ENCODE measurements around the gene MBTPS1. TPM values are rescaled to one million over a fixed set of nuclear protein-coding genes. Genes with fewer than 3 reads are reported as not detected.

MBTPS1 gene
- total and polyA plus RNA-seq, 9 of the 15 experiments (the other 6 are each of a cell fraction or from before 2014, with no cell fraction given) = 2.8 to 57.6 (median 43.8) TPM

- peak; percentile 55 for TF ChIP-seq SMAD4 (CRISPR knock-in tag; conservative IDR thresholded peaks at IDR 0.05)
- TF ChIP-seq, protein P1, sequence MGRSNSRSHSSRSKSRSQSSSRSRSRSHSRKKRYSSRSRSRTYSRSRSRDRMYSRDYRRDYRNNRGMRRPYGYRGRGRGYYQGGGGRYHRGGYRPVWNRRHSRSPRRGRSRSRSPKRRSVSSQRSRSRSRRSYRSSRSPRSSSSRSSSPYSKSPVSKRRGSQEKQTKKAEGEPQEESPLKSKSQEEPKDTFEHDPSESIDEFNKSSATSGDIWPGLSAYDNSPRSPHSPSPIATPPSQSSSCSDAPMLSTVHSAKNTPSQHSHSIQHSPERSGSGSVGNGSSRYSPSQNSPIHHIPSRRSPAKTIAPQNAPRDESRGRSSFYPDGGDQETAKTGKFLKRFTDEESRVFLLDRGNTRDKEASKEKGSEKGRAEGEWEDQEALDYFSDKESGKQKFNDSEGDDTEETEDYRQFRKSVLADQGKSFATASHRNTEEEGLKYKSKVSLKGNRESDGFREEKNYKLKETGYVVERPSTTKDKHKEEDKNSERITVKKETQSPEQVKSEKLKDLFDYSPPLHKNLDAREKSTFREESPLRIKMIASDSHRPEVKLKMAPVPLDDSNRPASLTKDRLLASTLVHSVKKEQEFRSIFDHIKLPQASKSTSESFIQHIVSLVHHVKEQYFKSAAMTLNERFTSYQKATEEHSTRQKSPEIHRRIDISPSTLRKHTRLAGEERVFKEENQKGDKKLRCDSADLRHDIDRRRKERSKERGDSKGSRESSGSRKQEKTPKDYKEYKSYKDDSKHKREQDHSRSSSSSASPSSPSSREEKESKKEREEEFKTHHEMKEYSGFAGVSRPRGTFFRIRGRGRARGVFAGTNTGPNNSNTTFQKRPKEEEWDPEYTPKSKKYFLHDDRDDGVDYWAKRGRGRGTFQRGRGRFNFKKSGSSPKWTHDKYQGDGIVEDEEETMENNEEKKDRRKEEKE (IDR thresholded peaks at IDR 0.05; ENCODE audit: borderline replicate concordance in 1 of 2, control insufficient read depth in 1 of 2, low read depth in 2 of 2, low read length in 1 of 2) = no peak
- no peak for TF ChIP-seq TGIF2 (CRISPR knock-in tag; IDR thresholded peaks at IDR 0.05)
- TF ChIP-seq, protein P2, sequence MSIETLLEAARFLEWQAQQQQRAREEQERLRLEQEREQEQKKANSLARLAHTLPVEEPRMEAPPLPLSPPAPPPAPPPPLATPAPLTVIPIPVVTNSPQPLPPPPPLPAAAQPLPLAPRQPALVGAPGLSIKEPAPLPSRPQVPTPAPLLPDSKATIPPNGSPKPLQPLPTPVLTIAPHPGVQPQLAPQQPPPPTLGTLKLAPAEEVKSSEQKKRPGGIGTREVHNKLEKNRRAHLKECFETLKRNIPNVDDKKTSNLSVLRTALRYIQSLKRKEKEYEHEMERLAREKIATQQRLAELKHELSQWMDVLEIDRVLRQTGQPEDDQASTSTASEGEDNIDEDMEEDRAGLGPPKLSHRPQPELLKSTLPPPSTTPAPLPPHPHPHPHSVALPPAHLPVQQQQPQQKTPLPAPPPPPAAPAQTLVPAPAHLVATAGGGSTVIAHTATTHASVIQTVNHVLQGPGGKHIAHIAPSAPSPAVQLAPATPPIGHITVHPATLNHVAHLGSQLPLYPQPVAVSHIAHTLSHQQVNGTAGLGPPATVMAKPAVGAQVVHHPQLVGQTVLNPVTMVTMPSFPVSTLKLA (conservative IDR thresholded peaks at IDR 0.05) = peak; percentile 19 to 72; a peak in 2 of 4 replicates
- no peak; the same call in 1 of the 2 replicates for TF ChIP-seq PHTF2 (CRISPR knock-in tag; IDR thresholded peaks at IDR 0.05)
- TF ChIP-seq ELF4 (CRISPR knock-in tag; IDR thresholded peaks at IDR 0.05) = peak; percentile 59
- peak; percentile 68 for TF ChIP-seq KDM5B (IDR thresholded peaks at IDR 0.05; ENCODE audit: insufficient replicate concordance, low read depth, low read length)
- peak; percentile 82 for TF ChIP-seq EP400 (IDR thresholded peaks at IDR 0.05)
- no peak for TF ChIP-seq ZNF695 (CRISPR knock-in tag; IDR thresholded peaks at IDR 0.05)
- TF ChIP-seq SPI1 (IDR thresholded peaks at IDR 0.05; ENCODE audit: borderline replicate concordance, low read depth, low read length) = peak; percentile 22; the same call in 1 of the 2 replicates
- TF ChIP-seq GATA2 (CRISPR knock-in tag; IDR thresholded peaks at IDR 0.05) = peak; percentile 75
- no peak for TF ChIP-seq ZNF174 (CRISPR knock-in tag; IDR thresholded peaks at IDR 0.05)
- TF ChIP-seq ZSCAN29 (IDR thresholded peaks at IDR 0.05) = no peak
- TF ChIP-seq TCF7L2 (IDR thresholded peaks at IDR 0.05; ENCODE audit: low read depth, low read length) = peak; percentile 59
- TF ChIP-seq ATF7 (IDR thresholded peaks at IDR 0.05) = peak; percentile 84; the same call in 1 of the 2 replicates
- TF ChIP-seq EWSR1 (IDR thresholded peaks at IDR 0.05; ENCODE audit: borderline replicate concordance, low read depth, partially characterized antibody) = no peak
- no peak for TF ChIP-seq MBD1 (CRISPR knock-in tag; IDR thresholded peaks at IDR 0.05)
- TF ChIP-seq STAT5B (CRISPR knock-in tag; IDR thresholded peaks at IDR 0.05) = no peak
- peak; percentile 82 to 91; a peak in 3 of 4 replicates for TF ChIP-seq TRIM24 (IDR thresholded peaks at IDR 0.05)
These were observed 22.3 kb upstream of the MBTPS1 start (continued) for GRCh38 chr16:84138824-84139627.
